GM19467 (cell line): ENCODE measurements around the gene KRTCAP2.
"Not testable (repeated sequence)": the region's sequence is repeated elsewhere in the genome, so short reads cannot be mapped to it uniquely, and the experiment has no call there.

Experiments
- ATAC-seq: cut with Tn5 transposase; IDR thresholded peaks from one replicate; pipeline ENCODE4 v1.9.1; 2021; ENCODE audit warnings: mild to moderate bottlenecking, moderate library complexity; ENCODE audit not compliant: unreplicated experiment

KRTCAP2 gene

GRCh38 chr1:155172732-155173477 is at the start of gene KRTCAP2:
Gene KRTCAP2, minus strand, starts transcription at chr1:155173304. Its CDS starts 80 bp downstream, at chr1:155173224.
- peak; percentile 69 for ATAC-seq

GRCh38 chr1:155220211-155220965 is 47.3 kb upstream of the KRTCAP2 start:
- ATAC-seq, result not testable (repeated sequence)

- no peak for ATAC-seq
These were observed 46.5 kb upstream of the KRTCAP2 start for GRCh38 chr1:155219592-155220031.

GRCh38 chr1:155218854-155219591 is 45.9 kb upstream of the KRTCAP2 start:
- no peak for ATAC-seq

- not testable (repeated sequence) for ATAC-seq
These were observed 41.6 kb upstream of the KRTCAP2 start for GRCh38 chr1:155214702-155215101.

GRCh38 chr1:155212051-155212440 is 38.9 kb upstream of the KRTCAP2 start:
- not testable (repeated sequence) for ATAC-seq

- ATAC-seq, result not testable (repeated sequence)
These were observed 38.4 kb upstream of the KRTCAP2 start for GRCh38 chr1:155211381-155212050.

- no peak for ATAC-seq
These were observed 37.4 kb upstream of the KRTCAP2 start for GRCh38 chr1:155210314-155211104.

- ATAC-seq, result no peak
These were observed 36.2 kb upstream of the KRTCAP2 start for GRCh38 chr1:155209312-155209721.

- ATAC-seq, result peak; percentile 50
These were observed 35.6 kb upstream of the KRTCAP2 start, which contains the start of gene MTX1 for GRCh38 chr1:155208541-155209311. Gene MTX1, plus strand, starts transcription at chr1:155208695. Its CDS starts 110 bp downstream, at chr1:155208805.

- no peak for ATAC-seq
These were observed 34.9 kb upstream of the KRTCAP2 start, which contains the start of gene THBS3 for GRCh38 chr1:155207806-155208540. Gene THBS3, minus strand, starts transcription at chr1:155207897. Its CDS starts 21 bp downstream, at chr1:155207876.

GRCh38 chr1:155206891-155207805 is 34.0 kb upstream of the KRTCAP2 start:
- no peak for ATAC-seq

GRCh38 chr1:155205969-155206593 is 33.0 kb upstream of the KRTCAP2 start:
- no peak for ATAC-seq

- ATAC-seq, result no peak
These were observed 31.9 kb upstream of the KRTCAP2 start for GRCh38 chr1:155205035-155205434.

GRCh38 chr1:155202731-155203515 is 29.8 kb upstream of the KRTCAP2 start:
- ATAC-seq, result no peak

- ATAC-seq, result no peak
These were observed 29.1 kb upstream of the KRTCAP2 start for GRCh38 chr1:155202198-155202597.
